Adrenal gland (tissue), 5 donors: Measurements from ENCODE around the gene SYK.

Source experiments
- CTCF ChIP-seq, 6 experiments: fragments of 450-650 bp in 4 of 6; fragments of 200-600 bp in 2 of 6; sonication (generic) in 1 of 6; IDR thresholded peaks; 1 replicate in 5 of 6; 2 replicates in 1 of 6; pipeline versions ENCODE4 v1.5.1 to v1.8.0; 2016 to 2021; ENCODE audit warnings: antibody characterized with exemption in 6 of 6, mild to moderate bottlenecking in 2 of 6, moderate library complexity in 1 of 6
- POLR2A ChIP-seq, 2 donors: fragments of 450-650 bp; IDR thresholded peaks; one replicate each; pipeline ENCODE4 v1.6.1; 2017; ENCODE audit warnings: antibody characterized with exemption in 2 of 2, mild to moderate bottlenecking in 2 of 2, moderate library complexity in 1 of 2
- donor health status: DM: no; HTN: no; CAD: no.

DNA sequence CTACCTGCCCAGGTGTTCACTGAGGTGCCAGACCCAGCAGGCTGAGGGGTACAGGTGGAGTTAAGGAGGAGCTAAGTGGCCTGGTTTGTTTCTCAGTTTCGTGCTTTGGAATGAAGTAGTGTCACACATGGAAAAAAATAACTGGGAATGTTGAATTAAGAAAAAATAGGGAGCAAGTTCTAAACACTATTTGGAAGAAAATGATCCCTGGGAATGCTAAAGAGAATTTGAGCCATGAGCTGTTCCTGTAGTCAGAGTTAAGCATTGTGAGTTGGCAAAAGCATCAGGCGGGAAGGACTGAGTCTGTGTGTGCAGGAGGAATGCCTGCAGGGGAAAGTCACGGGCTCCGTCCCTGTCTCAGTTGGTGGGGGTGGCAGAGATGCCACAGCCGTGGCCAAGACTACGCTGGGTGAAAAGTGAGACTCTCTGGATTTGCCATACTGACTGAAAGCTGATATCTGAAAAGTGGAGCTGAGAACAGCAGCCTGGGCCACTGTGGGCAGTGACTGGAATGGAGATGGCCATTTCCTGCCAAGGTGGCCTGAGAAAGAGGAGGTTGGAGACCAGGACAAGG, 37.0 kb downstream of the SYK start:
- TF ChIP-seq CTCF (IDR thresholded peaks at IDR 0.05) (no peak), POLR2A (IDR thresholded peaks at IDR 0.05) (no peak)
